Spleen (tissue), 7 donors: ENCODE data around the gene ROBO1.

Experiments
- POLR2A ChIP-seq, 3 donors: fragments of 450-650 bp; IDR thresholded peaks; one replicate each; pipeline ENCODE4 v1.5.1; 2017; ENCODE audit warnings: antibody characterized with exemption in 3 of 3, mild to moderate bottlenecking in 1 of 3
- POLR2AphosphoS5 ChIP-seq, 3 donors: sonication (generic); formaldehyde crosslinking; IDR thresholded peaks; one replicate each; pipeline ENCODE4 v1.5.1; 2017; ENCODE audit warnings: antibody characterized with exemption in 3 of 3
- TF ChIP-seq, protein P1 (sequence below), 11 experiments: fragments of 200-600 bp in 7 of 11; fragments of 450-650 bp in 4 of 11; sonication (generic) in 4 of 11; IDR thresholded peaks in 8 of 11; conservative IDR thresholded peaks in 3 of 11; 1 replicate in 7 of 11; 2 replicates in 4 of 11; pipeline versions ENCODE4 v1.4.0 to v1.8.0; 2016 to 2021; ENCODE audit warnings: antibody characterized with exemption in 11 of 11, inconsistent platforms in 4 of 11, mild to moderate bottlenecking in 1 of 11
- donor health status: DM: no; HTN: no; CAD: no; lungs with moderate emphysema.
- donor health status: DM: no; HTN: no; CAD: no.
- donor health status: DM: no; HTN: no; CAD: no.

DNA sequence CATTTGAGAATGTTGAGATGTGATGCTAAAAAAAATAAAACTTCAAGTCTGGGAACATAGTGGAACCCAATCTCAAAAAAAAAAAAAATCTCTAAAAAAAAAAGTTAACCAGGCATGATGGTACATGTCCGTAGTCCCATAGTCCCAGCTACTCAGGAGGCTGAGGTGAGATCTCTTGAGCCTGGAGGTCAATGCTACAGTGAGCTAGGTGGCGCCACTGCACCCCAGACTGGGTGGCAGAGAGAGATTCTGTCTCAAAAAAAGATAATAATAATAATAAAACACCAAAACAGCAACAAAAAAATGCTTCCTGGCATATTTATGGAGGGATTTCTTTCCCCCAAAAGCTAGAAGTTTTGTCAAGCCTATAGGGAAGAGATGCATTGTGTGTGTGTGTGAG, 361.6 kb downstream of the ROBO1 start:
- TF ChIP-seq POLR2A (IDR thresholded peaks at IDR 0.05): no peak
- TF ChIP-seq, protein P1, sequence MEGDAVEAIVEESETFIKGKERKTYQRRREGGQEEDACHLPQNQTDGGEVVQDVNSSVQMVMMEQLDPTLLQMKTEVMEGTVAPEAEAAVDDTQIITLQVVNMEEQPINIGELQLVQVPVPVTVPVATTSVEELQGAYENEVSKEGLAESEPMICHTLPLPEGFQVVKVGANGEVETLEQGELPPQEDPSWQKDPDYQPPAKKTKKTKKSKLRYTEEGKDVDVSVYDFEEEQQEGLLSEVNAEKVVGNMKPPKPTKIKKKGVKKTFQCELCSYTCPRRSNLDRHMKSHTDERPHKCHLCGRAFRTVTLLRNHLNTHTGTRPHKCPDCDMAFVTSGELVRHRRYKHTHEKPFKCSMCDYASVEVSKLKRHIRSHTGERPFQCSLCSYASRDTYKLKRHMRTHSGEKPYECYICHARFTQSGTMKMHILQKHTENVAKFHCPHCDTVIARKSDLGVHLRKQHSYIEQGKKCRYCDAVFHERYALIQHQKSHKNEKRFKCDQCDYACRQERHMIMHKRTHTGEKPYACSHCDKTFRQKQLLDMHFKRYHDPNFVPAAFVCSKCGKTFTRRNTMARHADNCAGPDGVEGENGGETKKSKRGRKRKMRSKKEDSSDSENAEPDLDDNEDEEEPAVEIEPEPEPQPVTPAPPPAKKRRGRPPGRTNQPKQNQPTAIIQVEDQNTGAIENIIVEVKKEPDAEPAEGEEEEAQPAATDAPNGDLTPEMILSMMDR (IDR thresholded peaks at IDR 0.05 in 8 of 11, conservative IDR thresholded peaks at IDR 0.05 in 3 of 11): no peak
- TF ChIP-seq POLR2AphosphoS5 (IDR thresholded peaks at IDR 0.05): no peak
